Measurements from ENCODE around the gene PRKCQ.
"Not testable (repeated sequence)": the region's sequence is repeated elsewhere in the genome, so short reads cannot be mapped to it uniquely, and the experiment has no call there.

Gene PRKCQ

DNA sequence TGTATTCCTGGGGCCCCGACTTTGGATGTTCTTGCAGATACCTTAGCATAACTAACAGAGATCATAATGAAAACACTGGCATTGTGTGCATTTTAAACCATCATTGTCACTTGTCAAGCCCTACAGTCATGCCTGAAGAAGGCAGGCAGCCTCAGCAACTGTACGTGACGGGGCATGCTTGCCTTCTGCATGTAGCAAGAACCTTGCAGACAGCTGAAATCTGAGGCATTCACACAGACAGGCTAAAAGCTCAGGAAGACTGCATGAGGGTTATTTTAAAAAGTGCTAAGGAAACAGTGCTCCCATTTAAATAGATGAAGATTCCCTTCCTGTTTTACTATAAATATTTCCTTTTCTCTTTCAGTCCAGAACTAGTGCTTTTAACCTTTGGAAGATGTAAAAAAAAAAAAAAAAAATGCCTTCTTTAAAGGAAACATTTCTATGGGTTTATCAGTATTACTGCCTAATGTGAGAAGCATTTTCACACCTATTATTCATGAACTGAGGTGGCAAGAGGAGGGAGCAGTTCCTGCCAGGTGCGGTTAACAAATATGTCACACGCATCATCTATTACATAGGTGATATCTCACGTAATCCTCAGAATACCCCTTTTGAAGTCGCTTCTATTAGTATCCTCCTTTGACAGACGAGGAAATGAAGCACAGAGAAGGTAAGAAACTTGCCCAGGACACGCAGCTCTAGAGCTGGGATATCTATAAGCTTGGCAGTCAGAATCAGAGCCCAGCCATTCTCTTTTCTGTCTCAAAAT is 88.1 kb downstream of the PRKCQ start:
- DNase-seq (ENCODE audit: low spot score): no peak

DNA sequence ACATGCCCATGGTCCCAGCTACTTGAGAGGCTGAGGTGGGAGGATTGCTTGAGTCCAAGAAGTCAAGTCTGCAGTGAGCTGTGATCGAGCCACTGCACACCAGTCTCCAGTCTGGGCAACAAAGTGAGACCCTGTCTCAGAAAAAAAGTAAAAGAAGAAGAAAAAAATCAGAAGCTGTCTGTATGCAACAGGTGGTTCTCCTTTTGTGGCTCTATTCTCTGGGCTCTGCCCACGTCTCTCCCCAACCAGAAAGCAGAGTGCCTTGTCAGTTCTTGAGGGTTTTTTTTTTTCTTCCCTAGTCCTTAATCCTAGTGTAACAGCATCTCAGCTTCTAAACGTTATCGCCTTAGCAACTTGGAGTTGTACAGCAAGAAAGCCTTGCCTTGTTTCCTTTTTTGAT is 89.5 kb downstream of the PRKCQ start:
- no peak for DNase-seq (ENCODE audit: low spot score)

DNA sequence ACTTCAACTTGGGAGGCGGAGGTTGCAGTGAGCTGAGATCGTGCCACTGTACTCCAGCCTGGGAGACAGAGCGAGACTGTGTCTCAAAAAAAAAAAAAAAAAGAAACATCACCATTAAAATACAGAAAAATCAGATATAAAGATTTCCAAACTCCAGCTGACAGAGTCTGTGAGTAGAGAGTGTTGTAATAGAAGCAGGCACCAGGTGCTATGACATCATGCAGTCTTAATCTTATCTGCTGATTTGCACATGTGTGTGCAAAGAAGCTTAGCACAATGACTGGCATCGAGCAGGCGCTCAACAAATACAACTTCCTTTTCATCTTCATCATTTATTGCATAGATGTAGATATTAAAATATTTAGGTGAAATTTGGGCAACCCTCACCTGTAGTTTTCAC is 92.2 kb downstream of the PRKCQ start:
- DNase-seq (ENCODE audit: low spot score): no peak

DNA sequence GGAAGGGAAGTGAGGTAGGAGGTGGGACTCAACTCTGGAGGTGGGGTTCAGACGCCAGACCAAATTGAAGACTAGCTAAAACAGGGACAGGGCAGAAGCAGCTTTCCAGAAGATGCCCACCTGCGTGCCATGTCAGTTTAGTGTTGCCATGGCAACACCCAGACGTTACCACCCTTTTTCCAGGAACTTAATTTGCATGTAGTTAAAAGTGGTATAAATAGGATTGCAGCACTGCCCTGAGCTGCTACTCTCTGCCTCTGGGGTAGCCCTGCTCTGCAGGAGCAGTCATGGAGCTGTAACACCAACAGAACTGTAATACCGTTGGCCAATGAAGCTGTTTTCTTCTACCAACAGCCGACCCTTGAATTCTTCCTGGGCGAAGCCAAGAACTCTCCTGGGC is 93.8 kb downstream of the PRKCQ start:
- no peak for DNase-seq (ENCODE audit: low spot score)

DNA sequence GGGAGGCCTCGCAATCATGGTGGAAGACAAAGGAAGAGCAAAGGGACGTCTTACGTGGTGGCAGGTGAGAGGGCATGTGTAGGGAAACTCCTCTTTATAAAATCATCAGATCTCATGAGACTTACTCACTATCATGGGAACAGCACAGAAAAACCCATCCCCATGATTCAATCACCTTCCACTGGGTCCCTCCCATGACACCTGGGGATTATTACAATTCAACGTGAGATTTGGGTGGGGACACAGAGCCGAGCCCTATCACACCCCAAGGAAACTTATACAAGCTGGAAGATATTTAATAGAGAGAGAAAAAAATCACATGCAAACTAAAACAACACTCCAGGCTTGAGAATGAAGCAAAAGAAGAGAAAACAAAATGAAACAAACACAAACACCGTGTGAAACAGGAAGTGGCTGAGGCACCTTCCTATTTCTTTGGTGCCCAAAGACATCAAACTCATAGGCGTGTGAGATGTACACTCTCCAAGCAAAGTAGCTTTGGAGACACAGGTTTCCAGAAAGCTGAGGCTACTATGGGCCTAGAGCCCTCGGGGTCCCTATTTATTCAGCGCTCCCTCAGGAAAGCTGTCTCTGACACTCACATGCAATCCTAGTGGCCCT is 97.2 kb downstream of the PRKCQ start:
- no peak for DNase-seq (ENCODE audit: low spot score)

DNA sequence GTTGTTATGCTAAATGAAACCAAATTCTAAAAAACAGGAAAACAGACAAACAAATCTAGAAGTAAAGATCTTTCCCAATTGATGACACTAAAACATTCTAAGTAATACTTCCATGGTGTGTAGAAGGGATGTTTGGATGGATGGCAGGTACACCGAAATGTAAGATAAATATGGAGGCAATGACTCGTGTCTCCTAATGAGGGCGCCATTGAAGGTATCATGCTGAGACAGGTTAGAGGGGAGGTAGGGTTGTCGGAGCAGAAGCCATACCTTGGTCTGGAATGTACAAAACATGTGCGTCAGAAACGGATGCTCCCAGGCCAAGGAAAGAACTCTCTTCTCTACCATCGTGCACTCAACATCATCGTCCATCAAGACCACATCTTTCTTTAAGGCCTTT is 101.4 kb downstream of the PRKCQ start:
- DNase-seq (ENCODE audit: low spot score): no peak

DNA sequence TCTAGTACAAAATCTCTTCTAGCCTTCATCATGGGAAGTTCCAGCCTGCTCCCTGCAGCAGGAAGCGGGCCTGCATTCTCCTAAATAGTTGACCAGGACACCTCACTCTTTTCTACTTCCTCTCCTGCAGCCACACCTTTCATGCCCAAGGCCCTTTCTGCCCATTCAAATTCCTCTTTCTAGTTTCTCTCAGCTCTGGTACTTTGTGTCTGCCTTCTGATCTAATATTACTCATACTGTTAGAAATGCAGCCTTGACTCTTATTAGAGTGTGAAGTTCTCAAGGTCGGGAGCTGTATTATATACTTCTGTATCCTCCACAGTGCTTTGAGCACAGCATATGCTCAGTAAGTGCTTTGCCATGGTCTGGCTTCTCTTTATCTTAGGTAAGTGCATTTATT is 103.1 kb downstream of the PRKCQ start:
- no peak for DNase-seq (ENCODE audit: low spot score)

DNA sequence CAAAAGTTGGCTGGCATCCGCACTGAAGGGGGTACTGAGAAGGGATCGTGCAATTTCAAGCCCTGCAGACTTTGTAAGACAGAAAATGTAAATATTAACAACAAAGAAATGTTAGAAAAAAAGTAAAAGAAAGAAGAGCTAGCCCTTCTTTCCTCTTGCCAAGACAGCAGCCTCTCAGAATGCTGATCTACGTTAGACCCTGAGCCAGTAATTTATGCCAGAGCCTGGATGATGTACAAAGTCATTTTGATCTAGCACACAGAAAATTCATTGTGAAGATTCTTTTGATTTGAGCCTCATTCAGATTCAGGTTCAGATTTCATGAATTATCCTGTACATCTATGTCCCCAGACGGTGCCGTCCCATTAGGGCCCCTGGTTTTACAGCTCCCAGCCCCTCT is 105.2 kb downstream of the PRKCQ start:
- DNase-seq (ENCODE audit: low spot score): no peak

DNA sequence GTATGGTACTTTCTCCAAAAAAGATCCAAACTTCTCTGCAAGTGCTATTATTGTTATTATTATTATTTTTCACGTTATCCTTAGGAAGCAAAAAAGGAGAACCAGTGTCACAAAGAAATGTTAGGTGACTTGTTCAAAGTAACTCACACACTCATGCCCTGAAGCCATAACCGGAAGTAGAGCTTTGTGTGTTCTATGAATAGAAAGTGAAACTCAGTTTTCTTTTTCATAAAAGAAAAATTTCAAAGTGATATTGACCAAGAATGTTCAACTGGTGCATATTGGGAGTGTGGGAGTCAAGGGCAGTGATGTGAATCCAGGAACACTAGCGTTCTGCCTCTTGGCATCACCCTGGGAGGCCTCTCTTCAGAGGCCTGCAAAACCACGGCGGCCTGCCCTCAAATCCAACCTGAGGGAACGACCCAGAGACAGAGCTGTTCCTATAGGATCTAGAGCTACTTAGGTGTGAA is 106.1 kb downstream of the PRKCQ start:
- DNase-seq (ENCODE audit: low spot score): no peak

DNA sequence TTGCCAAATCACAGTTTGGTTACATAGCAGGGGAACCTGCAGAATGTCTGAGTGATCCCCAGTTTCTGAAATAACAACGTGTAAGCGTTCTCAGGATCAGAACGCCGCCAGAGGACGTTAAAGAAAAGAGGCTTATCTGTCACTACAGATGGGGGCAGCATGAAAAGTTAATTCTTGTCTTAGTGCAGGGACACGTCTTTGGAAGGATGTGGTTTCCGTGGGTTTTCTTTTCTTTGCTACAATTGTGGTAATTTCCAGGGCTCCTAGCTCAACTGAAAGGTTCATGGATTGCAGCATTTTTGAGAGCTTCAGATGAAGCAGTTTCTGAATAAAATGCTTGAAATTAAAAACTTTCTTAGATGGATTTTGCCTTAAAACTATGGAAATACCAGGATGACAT is 106.6 kb downstream of the PRKCQ start:
- no peak for DNase-seq (ENCODE audit: low spot score)

DNA sequence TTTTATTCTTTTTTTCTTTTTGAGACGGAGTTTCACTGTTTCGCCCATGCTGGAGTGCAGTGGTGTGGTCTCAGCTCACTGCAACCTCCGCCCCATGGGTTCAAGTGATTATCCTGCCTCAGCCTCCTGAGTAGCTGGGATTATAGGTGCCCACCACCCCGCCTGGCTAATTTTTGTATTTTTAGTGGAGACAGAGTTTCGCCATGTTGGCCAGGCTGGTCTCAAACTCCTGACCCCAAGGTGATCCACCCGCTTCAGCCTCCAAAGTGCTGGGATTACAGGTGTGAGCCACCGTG is 107.4 kb downstream of the PRKCQ start:
- DNase-seq (ENCODE audit: low spot score): not testable (repeated sequence)

DNA sequence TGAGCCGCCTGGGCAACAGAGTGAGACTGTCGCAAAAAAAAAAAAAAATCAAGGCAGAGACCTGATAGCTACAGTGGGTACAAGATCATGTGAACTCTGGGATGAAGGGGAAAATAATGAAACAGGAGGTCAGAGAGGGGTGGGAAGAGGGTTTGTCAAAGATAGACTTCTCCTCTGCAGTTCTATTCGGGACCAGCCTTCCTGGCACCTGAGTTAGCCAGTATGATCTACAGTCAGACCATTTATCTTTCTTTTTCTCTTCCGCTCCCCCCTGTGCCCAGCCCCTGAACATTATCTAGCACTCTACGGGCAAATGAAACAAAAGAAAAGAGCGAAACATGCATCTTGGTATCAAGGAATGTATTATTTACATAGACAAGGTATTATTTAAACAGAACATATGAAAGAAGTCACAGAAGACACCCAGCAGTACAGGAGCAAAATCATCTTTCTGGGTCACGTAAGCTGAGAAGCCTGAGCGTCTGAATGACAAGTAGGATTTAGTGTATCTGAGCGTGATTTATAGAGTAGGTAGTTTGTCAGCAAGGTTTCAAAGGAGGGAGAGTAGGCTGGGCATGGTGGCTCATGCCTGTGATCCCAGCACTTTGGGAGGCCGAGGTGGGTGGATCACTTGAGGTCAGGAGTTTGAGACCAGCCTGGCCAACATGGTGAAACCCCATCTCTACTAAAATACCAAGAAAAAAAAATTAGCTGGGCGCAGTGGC is 109.0 kb downstream of the PRKCQ start:
- no peak for DNase-seq (ENCODE audit: low spot score)

DNA sequence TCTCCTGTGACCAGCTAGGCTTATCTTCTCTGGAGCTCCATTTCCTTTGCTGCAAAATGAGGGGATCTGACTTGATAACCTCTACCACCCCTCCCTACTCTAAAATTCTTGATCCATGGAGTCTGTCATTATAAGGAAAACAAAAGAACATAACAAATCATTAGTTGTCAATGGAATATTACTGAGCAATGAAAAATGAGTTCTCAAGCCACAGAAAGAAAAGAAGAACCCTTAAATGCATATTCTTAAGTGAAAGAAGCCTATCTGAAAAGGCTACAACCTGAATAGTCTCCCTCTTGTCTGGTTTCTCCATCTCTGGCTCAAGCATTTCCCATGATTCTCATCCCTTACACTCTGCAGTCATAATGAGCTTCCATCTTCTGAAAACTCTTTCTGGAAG is 110.4 kb downstream of the PRKCQ start:
- no peak for DNase-seq (ENCODE audit: low spot score)

DNA sequence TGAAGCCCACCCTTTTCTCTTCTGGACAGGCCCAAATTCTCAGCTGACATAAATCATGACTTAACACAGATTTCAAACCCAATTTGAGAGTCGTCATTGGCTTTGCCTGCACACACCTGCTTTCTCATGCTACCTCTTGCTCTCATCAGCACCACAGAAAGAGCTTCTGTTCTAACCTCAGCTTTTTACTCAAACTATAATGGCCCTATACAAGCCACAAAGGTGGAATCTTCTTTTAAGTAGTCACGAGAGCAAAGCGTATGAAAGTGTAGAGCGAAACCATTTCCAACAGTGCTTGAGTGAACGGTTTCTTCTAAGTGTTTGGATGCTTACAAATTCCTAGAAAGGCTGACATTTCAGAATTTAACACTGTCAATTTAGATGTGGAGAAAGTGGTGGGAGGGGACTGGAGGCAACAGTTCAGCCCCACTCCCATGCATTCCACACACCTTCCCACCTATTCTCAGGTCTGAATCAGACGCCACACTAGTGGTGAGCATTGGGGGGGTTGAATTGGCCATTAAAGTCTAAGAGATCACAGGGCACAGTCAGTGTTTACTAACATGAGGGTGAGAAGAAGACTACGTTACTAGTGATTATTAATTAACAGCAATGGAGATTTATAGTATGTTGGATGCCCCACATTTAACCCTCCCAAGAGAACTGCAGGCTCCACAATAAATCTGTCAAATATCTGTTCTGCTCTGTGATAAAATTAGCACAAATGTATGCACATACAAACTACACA is 114.0 kb downstream of the PRKCQ start:
- DNase-seq (ENCODE audit: low spot score): no peak

DNA sequence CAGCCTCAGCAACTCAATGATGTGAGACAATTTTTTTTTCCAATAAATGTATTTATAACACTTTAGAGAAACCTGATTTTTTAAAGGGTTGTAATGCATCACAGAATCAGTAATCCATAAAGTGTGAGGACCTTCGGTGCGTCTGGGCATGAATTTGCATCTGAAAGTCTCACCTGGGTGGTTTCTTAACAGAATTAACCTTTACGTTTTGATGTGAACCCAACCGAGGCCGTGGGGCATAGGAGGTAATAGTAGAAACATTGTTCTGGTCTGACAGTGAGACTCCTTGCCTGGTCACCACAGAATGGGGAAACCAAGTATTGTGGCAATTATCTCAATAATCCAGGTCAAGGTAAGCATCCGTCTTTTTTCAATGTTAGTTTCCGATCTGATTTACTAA is 114.6 kb downstream of the PRKCQ start:
- no peak for DNase-seq (ENCODE audit: low spot score)

DNA sequence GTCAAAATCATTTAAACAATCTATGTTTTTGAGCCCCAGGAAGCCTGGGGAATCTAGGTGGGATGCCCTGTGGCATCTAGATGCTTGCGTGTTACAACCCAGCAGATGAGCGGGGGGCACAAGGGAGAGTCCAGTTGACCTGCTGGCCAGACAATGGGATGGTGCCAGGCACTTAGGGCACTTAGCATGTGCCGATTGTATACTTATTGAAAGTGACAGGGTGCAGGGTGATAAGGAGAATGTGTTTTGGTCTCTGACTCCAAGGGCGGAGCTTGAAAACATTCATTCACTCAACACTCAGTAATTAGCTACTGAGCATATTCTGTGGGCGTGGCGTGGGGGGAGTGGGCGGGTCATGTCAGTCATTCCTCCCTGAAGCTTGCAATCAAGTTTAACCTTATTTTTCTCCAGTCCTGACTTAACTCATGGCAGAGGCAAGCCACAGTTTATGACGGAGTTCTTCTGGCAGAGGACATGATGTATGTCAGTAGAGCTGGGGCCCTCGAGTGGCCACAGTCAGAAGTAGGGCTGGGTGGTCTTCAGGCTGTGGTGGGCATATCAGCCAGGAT is 115.1 kb downstream of the PRKCQ start:
- no peak for DNase-seq (ENCODE audit: low spot score)

DNA sequence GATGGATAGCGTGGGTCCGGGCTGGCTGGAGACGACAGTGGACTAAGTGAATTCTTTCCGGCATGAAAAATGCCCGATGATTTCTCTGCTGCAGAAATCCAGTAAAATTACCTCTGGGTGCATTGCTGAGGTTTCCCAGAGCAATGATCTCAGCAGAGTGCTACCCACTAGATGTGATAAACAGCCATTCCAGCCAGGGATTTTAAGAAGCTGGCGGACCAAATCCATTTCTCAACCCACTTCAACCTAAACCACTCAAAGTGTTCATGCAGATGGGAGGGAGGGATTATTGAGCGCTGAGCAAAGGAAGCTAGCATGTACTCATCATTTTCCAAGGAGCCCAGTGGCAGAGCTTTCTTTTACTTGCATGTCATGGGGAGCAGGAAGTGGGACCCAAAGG is 116.7 kb downstream of the PRKCQ start:
- DNase-seq (ENCODE audit: low spot score): no peak

DNA sequence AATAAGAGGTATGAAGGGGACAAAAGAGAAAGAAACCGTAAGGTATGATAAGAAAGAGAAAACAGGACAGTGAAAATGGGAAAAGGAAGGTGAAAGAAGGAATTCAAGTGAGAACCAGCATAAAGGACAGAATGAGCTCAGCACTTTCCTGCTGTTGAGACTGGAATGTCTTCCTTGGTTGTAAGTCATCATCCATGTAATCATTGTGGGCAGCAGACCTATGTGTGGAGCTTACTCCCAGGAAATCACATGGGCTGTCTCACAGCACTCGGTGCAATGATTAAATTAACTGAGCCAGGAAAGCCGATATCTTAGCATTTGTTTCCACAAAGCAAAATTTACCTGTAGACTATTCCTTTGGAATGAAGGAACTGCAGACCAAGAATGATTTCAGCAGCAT is 118.1 kb downstream of the PRKCQ start:
- no peak for DNase-seq (ENCODE audit: low spot score)

DNA sequence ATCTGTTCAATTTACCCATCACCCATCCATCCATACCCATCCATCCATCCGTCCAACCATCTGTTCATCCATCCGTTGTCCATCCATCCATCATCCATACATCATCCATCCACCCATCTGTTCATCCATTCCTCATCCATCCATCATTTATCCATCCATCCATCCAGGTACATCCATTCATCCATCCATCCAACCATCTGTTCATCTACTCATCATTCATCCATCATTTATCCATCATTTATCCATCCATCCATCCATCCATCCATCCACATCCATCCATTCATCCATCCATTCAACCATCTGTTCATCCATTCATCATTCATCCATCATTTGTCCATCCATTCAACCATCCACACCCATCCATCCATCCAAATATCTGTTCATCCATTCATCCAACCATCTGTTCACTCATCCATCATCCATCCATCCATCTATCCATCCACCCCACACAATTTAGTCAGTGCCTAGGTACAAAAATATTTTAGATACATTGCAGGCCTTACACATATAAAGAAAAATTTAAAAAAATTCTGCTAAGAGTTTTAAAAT is 119.1 kb downstream of the PRKCQ start:
- DNase-seq (ENCODE audit: low spot score): no peak

DNA sequence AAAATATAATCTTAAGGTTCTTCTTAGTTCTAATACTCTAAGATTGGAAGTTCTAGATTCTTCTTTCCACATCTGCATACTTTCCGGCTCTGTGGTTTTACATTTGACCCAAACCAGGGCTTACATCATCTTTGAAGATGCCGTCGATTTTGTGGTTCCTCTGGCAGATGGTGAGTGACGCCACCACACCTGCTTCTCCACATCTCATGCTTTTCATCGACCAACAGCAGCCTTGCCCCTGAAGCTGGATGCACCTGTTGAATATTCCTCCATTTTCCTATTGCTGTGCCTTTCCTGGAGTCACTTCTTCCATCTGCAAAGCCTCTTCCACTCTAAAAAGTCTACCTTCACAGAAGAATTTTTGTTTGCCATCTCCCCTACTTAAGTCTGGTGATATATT is 121.3 kb downstream of the PRKCQ start:
- no peak for DNase-seq (ENCODE audit: low spot score)

DNA sequence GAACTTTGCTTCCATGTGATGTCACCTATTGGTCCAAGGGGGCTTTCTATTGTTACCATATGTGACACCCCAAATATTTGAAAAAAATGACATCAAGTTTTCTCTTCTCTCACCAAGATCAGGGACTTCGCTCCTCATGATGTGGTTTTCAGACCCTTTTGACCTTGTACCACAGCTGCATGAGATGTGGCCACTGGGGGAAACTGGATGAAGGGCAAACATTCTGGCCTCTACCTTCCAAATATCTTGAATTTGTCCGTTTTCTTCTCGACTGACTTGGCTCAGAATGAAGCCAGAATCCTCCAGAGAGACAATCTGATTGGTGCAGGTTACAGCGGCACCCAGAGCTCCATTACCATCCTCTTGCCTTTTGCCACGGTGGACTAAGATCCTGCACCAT is 122.7 kb downstream of the PRKCQ start:
- no peak for DNase-seq (ENCODE audit: low spot score)

DNA sequence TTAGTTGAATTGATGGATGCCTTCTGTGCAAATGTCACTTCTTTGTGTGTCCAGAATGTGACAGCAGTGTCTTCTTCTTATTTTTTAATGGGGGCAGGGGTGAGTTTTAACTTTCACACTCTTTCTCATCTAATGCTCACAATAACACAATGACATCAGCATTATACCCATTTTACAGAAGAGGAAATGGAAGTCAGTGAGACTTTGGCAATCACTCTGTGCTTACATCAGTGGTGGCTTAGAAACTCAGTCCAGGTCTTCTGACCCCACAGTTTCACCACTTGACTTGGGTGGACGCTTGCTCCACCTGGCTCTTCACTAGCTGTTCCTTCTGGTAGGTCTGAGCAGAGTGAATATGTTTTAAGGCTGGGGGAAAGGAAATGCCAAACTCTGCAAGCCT is 124.0 kb downstream of the PRKCQ start:
- DNase-seq (ENCODE audit: low spot score): no peak

Data from AG08396 (cell line).